GM10847 (cell line): ENCODE results near the gene EZR.

Experiments
- POLR2A ChIP-seq: IDR thresholded peaks from 2 replicates; pipeline ENCODE4 v1.6.1; 2011; ENCODE audit not compliant: insufficient read length; ENCODE audit errors: extremely low read depth

Gene EZR

GRCh38 chr6:158849899-158850806, 31.0 kb upstream of the EZR start:
- TF ChIP-seq POLR2A: no peak

GRCh38 chr6:158848490-158848895, 29.3 kb upstream of the EZR start:
- no peak for TF ChIP-seq POLR2A

GRCh38 chr6:158847786-158848185, 28.6 kb upstream of the EZR start:
- no peak for TF ChIP-seq POLR2A

- no peak for TF ChIP-seq POLR2A
Measured at GRCh38 chr6:158847012-158847529, 27.9 kb upstream of the EZR start.

- TF ChIP-seq POLR2A: no peak
Measured at GRCh38 chr6:158843751-158844683, 24.8 kb upstream of the EZR start.

GRCh38 chr6:158841358-158841757, 22.2 kb upstream of the EZR start:
- TF ChIP-seq POLR2A: no peak

GRCh38 chr6:158840465-158840864, 21.3 kb upstream of the EZR start:
- no peak for TF ChIP-seq POLR2A

- TF ChIP-seq POLR2A: no peak
Measured at GRCh38 chr6:158839796-158840195, 20.6 kb upstream of the EZR start.

GRCh38 chr6:158837684-158838625, 18.8 kb upstream of the EZR start:
- no peak for TF ChIP-seq POLR2A

- no peak for TF ChIP-seq POLR2A
Measured at GRCh38 chr6:158836625-158837311, 17.6 kb upstream of the EZR start.

GRCh38 chr6:158835616-158836221, 16.6 kb upstream of the EZR start:
- no peak for TF ChIP-seq POLR2A

GRCh38 chr6:158834675-158835385, 15.7 kb upstream of the EZR start:
- TF ChIP-seq POLR2A: no peak

GRCh38 chr6:158832026-158832425, 12.9 kb upstream of the EZR start:
- no peak for TF ChIP-seq POLR2A
